Stimulated activated CD4-positive, alpha-beta T cell treated with anti-CD3 and anti-CD28 coated beads, Interleukin-15, amount 100 ng/mL, for 48 hours (primary cell): ENCODE results near the gene EFNA1.

ENCODE experiments used
- DNase-seq, 2 donors: peaks; one replicate each; pipeline ENCODE4 v3.0.0-alpha.2; 2020; ENCODE audit warnings: low read depth in 2 of 2

EFNA1 gene

GRCh38 chr1:155174324-155175280 is 46.9 kb downstream of the EFNA1 start:
- peak in 1 of 2 donors; percentile 42 for DNase-seq

GRCh38 chr1:155175281-155175926 is 47.7 kb downstream of the EFNA1 start:
- DNase-seq: no peak

GRCh38 chr1:155175927-155176371 is 48.3 kb downstream of the EFNA1 start:
- peak in 1 of 2 donors; percentile 7 for DNase-seq

- peak in 1 of 2 donors; percentile 83 for DNase-seq
Measured at GRCh38 chr1:155176544-155177071, 48.9 kb downstream of the EFNA1 start.

GRCh38 chr1:155177192-155177917 is 49.7 kb downstream of the EFNA1 start:
- no peak for DNase-seq

GRCh38 chr1:155177918-155178281 is 50.2 kb downstream of the EFNA1 start:
- DNase-seq: no peak

GRCh38 chr1:155178441-155179111 is 50.9 kb downstream of the EFNA1 start:
- DNase-seq: no peak

- no peak for DNase-seq
Measured at GRCh38 chr1:155179112-155180031, 51.7 kb downstream of the EFNA1 start.

- DNase-seq: no peak
Measured at GRCh38 chr1:155181371-155182051, 53.8 kb downstream of the EFNA1 start.

- DNase-seq: no peak
Measured at GRCh38 chr1:155182052-155182550, 54.4 kb downstream of the EFNA1 start.

- no peak for DNase-seq
Measured at GRCh38 chr1:155183775-155184221, 56.1 kb downstream of the EFNA1 start.

- no peak for DNase-seq
Measured at GRCh38 chr1:155184351-155184811, 56.7 kb downstream of the EFNA1 start.
